Lower lobe of right lung (tissue), 2 donors: ENCODE data around the gene SLC66A2. TPM values are rescaled to one million over a fixed set of nuclear protein-coding genes. Genes with fewer than 3 reads are reported as not detected.

Source experiments
- ATAC-seq, 2 donors: fragments of 200-7000 bp; cut with Tn5 transposase; one replicate each; pipeline ENCODE4 v1.9.1; 2020 to 2022; ENCODE audit warnings: mild to moderate bottlenecking in 2 of 2, moderate library complexity in 2 of 2
- DNase-seq: peaks from one replicate; pipeline ENCODE4 v3.0.0-alpha.2; 2020
- H3K27ac ChIP-seq: fragments of 200-600 bp; one replicate; pipeline ENCODE4 v1.8.0; 2022
- H3K27me3 ChIP-seq: fragments of 200-600 bp; one replicate; pipeline ENCODE4 v1.8.0; 2022; ENCODE audit warnings: low read depth
- H3K36me3 ChIP-seq: fragments of 200-600 bp; one replicate; pipeline ENCODE4 v1.8.0; 2022; ENCODE audit warnings: mild to moderate bottlenecking
- H3K4me1 ChIP-seq: fragments of 200-600 bp; one replicate; pipeline ENCODE4 v1.8.0; 2022
- H3K4me3 ChIP-seq: fragments of 200-600 bp; one replicate; pipeline ENCODE4 v1.8.0; 2022; ENCODE audit warnings: mild to moderate bottlenecking
- H3K9me3 ChIP-seq: fragments of 200-600 bp; one replicate; pipeline ENCODE4 v1.8.0; 2022
- intact Hi-C: fragments of 100-400 bp; cut with DNase I; formaldehyde crosslinking; loops from one replicate; pipeline ENCODE4 v1.11.0; 2022
- total RNA-seq: library from RNA; stranded (reverse); fragmentation: NEBNext Ultra II Directional; extraction: Animal tissue kit (Norgen Biotek cat#: 25700); gene quantifications from one replicate; pipeline ENCODE4 v1.2.1, GENCODE V29; 2021
- TF ChIP-seq, protein P1 (sequence below): fragments of 200-600 bp; IDR thresholded peaks from one replicate; pipeline ENCODE4 v1.8.0; 2022; ENCODE audit warnings: antibody characterized with exemption, mild to moderate bottlenecking
- donor health status: DM: no; HTN: yes; CAD: no; lungs with severe emphysema.

Gene SLC66A2
- total RNA-seq, 1 donor from 2014 or later, result 54.2 TPM

DNA sequence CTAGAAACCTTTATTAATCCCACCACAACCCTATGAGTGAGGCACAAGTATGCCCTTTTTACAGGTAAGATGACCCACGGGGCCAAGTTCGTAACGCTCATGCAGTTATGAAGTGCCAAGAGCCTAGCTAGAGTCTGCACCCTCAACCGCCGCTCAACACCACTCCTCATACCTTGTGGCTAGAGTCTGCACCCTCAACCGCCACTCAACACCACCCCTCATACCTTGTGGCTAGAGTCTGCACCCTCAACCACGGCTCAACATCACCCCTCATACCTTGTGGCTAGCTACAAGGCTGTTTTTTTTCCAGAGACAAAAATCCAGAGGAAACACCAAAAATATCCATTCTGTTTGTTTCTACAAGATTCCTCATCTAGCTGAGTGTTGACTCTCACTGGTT is 32.3 kb upstream of the SLC66A2 start:
- H3K4me1 ChIP-seq, result peaks cover 48% of the 10 kb centered on the region
- no peaks in the 10 kb centered on the region for H3K27me3 ChIP-seq
- ATAC-seq (peak in 1 of 2 donors; percentile 54), DNase-seq (peak; percentile 60)
- intact Hi-C loops, result no loop called here
- TF ChIP-seq, protein P1, sequence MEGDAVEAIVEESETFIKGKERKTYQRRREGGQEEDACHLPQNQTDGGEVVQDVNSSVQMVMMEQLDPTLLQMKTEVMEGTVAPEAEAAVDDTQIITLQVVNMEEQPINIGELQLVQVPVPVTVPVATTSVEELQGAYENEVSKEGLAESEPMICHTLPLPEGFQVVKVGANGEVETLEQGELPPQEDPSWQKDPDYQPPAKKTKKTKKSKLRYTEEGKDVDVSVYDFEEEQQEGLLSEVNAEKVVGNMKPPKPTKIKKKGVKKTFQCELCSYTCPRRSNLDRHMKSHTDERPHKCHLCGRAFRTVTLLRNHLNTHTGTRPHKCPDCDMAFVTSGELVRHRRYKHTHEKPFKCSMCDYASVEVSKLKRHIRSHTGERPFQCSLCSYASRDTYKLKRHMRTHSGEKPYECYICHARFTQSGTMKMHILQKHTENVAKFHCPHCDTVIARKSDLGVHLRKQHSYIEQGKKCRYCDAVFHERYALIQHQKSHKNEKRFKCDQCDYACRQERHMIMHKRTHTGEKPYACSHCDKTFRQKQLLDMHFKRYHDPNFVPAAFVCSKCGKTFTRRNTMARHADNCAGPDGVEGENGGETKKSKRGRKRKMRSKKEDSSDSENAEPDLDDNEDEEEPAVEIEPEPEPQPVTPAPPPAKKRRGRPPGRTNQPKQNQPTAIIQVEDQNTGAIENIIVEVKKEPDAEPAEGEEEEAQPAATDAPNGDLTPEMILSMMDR, result no peak
- H3K27ac ChIP-seq, result no peak overlapping the region
- H3K36me3 ChIP-seq, result peaks cover 25% of the 10 kb centered on the region
- no peaks in the 10 kb centered on the region for H3K9me3 ChIP-seq
- no peak overlapping the region for H3K4me3 ChIP-seq

DNA sequence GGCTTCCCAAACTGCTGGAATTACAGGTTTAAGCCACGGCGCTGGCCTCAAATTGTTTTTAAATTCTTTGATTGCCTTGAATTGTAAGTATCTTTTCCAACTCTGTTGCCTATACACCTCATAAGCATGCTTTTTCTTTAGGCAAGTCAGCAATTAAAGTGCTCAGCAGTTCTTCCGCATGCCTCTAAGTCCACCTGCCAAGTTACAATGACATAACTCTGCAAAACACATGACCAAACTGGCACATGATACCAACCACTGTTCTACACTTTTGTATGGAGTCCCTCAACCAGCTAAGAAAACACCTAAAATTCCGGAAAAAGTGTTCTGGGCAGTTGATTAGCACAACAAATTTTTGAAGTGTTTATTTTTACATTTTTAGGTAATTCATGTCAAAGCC is 31.8 kb upstream of the SLC66A2 start:
- peak; percentile 39 to 58 for ATAC-seq
- H3K36me3 ChIP-seq, result peaks cover 26% of the 10 kb centered on the region
- H3K9me3 ChIP-seq, result no peaks in the 10 kb centered on the region
- H3K4me1 ChIP-seq, result peaks cover 48% of the 10 kb centered on the region
- TF ChIP-seq, protein P1, result no peak
- intact Hi-C loops, result no loop called here
- H3K27me3 ChIP-seq, result no peaks in the 10 kb centered on the region
- no peak for DNase-seq
- no peak overlapping the region for H3K4me3 ChIP-seq
- peak overlapping the region; percentile 54 for H3K27ac ChIP-seq

DNA sequence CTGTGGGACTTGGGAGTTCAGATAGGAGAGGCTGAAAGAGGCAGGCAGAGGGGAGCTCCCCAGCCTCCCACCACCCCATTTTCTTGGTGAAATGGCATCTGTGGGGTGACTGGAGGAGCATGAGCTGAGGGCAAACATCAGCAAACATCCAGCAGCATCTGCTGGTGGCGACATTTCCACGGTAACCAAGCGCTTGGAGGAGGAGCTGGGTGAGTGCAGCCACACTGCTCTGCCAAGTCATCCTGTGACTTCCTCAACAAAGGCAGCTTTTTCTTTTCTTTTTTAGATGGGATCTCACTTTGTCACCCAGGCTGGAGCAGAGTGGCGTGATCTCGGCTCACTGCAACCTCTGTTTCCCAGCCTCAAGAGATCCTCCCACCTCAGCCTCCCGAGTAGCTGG is 31.3 kb upstream of the SLC66A2 start:
- DNase-seq, result no peak
- Histone ChIP-seq H3K4me1 (peaks cover 48% of the 10 kb centered on the region), H3K9me3 (no peaks in the 10 kb centered on the region), H3K36me3 (peaks cover 26% of the 10 kb centered on the region), H3K27ac (peak overlapping the region; percentile 54), H3K4me3 (no peak overlapping the region), H3K27me3 (no peaks in the 10 kb centered on the region)
- TF ChIP-seq, protein P1, result no peak
- ATAC-seq, result peak; percentile 11 to 22
- intact Hi-C loops, result no loop called here

DNA sequence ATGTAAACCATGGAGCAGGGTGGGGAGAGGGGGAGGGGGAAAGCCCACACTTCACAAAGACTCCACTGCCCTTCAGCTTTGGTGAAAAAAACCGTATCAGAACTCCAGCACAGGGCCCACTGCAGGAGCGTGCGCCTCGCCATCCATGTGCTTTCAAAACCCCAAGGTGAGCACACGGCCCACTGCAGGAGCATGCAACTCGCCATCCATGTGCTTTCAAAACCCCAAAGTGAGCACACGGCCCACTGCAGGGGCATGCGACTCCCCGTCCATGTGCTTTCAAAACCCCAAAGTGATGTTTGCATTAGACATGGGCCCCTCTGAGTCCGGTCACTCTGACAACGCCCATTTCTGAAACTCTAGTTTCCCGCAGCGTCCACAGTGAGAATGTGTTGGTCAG is 29.1 kb upstream of the SLC66A2 start:
- intact Hi-C loops, result no loop called here
- Histone ChIP-seq H3K36me3 (peaks cover 40% of the 10 kb centered on the region), H3K9me3 (no peaks in the 10 kb centered on the region), H3K4me1 (peaks cover 28% of the 10 kb centered on the region), H3K27ac (no peak overlapping the region), H3K4me3 (no peak overlapping the region), H3K27me3 (no peaks in the 10 kb centered on the region)
- DNase-seq (no peak), ATAC-seq (no peak)
- TF ChIP-seq, protein P1, result no peak

DNA sequence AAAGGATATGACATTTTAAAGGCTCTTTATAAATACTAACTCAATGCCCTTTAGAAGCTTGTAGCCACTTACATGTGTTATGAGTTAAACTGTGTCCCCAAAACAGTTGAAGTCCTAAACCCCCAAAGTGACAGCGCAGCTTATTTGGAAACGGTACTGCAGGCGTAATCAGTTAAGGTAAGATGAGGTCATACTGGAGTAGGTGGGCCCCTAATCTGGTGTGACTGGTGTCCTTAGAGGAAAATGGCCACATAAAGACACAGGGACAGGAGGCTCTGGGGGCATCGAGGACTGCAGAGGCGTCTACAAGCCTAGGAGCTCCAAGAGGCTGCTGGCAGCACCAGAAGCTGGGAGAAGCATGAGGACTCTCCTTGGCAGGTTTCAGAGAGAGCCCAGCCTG is 28.4 kb upstream of the SLC66A2 start:
- H3K4me3 ChIP-seq, result no peak overlapping the region
- no peaks in the 10 kb centered on the region for H3K27me3 ChIP-seq
- ATAC-seq, result no peak
- peaks cover 23% of the 10 kb centered on the region for H3K4me1 ChIP-seq
- H3K27ac ChIP-seq, result no peak overlapping the region
- intact Hi-C loops, result no loop called here
- no peaks in the 10 kb centered on the region for H3K9me3 ChIP-seq
- peaks cover 40% of the 10 kb centered on the region for H3K36me3 ChIP-seq
- no peak for DNase-seq
- TF ChIP-seq, protein P1, result no peak
